ENCODE data around the gene NEU2.

The NEU2 gene

DNA sequence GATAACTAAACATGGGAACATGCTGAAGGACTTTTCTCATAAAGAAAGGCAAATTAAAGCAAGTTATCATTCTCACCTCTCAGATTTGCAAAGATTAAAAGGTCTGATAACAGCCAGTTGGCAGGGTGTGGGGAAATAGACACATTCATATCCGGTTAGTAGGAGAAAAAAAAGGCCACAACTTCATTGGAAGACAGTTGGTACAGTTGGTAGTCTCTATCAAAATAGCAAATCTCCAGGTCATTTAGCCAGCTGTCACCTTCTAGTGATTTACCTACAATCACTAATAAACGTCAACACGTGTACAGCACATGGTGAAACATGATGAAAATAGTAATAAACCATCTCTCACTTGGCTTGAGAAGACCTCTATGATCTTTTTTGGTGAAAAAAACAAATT lies 44.3 kb downstream of the NEU2 start:
- no peak for DNase-seq (ENCODE audit: low read depth)

DNA sequence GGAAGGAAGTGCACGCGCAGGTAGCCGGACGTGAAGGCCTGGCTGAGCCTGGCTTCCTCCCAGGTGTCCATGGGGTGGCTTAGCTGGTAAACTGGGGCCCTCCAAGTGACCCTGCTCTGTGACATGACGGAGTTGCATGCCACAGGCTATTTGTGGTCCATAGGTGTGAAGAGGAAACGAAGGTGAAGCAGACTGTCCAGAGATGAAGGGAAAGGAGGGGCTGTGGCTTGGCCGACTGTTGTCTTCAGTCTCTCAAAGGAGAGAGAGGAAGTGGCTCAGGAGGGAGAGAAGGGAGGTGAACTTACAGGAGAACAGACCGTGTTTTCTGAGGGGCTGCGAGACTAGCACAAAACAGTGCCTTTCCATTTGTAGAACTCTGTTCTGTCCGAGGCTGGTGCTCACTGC lies 47.0 kb downstream of the NEU2 start:
- DNase-seq (ENCODE audit: low read depth): no peak

DNA sequence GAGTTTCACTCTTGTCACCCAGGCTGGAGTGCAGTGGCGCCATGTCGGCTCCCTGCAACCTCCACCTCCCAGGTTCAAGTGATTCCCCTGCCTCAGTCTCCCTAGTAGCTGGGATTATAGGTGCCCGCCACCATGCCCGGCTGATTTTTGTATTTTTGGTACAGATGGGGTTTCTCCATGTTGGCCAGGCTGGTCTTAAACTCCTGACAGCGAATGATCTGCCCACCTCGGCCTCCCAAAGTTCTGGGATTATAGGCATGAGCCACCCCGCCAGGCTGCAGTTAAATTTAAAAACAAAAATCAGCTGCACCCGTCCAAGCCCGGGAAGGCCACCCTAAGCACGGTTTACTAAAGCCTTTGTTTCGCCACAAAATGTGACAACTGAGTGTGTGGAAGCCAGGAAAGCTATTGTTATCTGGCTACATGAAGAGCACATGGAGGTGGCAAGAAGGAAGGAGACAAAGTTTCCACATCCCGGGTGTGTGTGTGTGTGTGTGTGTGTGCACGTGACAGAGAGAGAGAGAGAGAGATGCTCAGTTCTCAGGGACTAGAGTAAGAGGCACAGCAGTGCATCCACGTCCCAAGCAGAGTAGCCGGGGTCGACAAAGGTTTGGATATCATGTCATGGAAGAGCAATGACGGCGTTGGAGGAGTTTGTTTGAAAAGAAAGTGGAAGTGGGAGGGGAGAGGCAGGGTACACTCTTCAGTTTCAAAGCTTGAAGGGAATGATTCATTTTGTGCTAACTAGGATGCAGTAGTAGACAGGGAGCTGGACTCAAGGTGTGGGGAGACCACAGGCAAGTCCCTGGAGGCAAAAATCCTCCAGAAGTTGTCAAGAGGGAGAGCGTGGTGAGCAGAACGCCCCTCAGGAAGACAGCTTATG lies 47.7 kb downstream of the NEU2 start:
- no peak for DNase-seq (ENCODE audit: low read depth)

DNA sequence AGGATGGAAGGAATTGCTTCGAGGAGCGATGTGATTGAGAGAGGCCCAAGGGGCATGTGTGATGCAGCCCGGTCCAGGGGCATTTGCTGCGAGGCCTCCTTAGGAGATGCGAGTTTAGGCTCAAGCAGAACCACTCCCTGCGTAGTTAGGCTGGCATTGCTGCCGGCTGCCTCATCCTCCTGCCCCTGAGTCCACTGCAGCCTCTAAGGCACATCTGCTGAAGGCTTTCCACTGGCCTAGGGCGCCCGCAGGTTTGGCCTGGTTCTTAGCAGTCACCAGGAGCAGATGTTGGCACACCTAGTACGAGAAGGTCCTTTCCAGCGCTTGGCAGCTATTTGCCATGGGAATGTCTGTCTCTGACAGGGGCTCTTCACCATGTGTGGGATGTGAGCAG lies 48.4 kb downstream of the NEU2 start:
- no peak for DNase-seq (ENCODE audit: low read depth)

DNA sequence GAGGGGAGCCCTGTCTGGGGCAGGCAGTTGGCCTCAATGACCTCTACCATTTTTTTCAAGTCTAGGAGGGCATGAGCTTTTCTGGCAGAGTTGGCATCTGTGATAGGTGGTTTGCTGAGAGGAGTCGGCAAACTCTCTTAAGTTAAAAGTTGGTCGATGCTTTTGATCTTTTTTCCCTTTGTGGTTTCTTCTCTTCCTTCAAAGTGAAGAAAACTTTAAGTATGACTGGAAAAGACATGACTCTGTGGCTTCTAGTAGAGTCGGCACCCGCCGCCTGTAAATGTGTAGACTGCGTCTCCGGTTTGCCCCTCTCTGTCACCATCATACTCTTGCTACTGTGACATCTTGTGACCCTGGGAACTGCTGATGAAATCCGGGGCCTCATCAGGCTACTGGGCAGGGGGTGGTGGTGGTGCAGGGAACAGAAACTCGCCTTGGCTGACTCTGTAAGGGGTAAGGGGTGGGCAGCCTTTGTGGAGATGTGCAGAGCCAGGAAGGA lies 48.8 kb downstream of the NEU2 start:
- DNase-seq (ENCODE audit: low read depth): no peak

DNA sequence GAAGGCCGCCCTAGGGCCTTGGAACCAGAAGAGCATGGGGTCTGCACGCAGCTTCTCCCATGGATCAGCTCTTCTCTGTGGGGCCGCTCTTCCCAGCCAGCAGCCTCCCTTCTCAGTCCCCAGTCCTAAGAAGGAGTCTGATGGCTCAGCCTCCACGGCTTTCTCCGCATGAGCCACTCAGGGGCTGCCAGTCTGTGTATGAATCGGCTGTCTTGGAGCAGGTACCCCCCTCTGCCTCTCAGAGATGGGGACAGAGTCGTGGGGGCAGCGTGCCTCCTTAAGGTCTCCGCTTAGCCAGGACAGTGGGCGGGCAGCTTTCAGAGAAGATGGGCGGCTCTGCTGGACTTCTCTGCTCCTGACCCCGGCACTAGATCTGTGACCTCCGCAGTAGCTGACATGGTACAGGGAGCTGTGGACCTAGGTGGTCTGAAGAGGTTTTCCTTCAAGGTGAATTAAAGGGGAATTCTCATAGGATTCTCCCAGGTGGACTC lies 49.3 kb downstream of the NEU2 start:
- DNase-seq (ENCODE audit: low read depth): no peak

DNA sequence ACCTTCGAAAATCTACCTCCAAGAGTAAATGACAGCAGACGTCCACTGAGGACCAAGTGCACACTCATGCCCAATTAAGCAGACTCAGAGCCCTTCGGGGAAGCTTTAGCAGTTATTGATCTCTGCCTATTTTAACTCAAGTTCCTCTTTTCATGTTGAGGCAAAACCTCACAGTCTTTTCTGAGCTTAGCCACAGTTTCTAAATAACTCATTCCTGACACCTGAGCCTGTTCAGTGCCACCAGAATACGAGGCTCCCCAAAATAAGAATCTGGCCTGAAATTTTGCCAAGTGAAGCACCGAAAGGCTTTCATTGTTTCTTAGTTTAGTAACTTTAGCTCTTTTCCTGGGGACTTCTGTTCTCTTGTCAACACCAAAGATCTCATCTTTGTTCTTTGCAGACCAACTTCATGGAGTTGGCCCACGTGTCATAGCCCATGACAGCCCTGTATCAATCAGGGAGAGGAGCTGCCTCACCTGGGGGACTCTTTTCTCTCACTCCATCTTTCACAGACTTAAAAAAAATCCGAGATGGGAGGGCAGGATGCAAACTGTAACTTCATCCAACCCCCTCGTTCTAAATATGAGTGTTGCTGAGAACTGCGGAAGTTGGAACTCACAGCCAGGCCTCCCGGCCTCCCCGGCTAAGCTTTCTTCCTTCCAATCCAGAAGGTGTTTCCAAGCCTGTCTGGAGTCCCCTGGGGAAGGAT lies 49.9 kb downstream of the NEU2 start:
- DNase-seq (ENCODE audit: low read depth): no peak

DNA sequence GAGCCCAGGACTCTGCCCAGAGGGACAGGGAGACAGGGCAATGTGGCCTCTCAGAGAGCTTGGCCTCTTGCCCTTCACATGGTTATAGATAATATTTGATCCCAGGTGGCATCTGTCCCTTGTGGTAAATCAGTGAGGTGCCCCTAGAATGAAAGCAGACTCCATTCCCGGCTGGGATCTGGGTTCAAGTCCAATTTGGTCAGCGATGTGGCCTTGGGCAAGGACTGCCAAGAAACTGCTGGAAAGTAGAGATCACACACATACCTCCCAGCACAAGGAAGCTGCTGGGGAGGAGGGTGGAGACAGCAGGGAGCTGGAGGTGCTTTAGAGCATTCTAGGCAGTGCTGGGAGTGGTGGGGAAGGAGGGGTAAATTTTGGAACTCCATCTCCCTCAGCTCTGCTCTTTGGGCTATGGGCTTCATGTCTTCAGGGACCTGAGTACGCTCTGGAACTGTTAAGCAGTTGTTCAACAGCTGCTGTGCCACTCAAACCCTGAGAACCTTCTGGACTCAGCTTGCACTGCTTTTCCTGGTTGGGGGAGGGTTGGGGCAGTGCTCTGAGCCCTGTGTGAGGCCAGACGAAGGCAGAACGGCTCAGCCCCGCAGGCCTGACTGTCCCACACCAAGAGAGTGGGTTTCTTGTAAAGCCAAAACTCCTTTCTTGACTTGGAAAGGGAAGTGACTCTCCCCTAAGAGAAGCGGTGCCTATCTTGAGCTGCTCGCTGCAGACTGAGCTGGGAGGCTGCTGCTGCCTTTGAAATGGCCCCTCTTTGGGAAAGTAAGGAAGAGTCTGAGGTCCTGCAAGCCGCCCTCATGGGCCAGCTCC lies 50.7 kb downstream of the NEU2 start:
- no peak for DNase-seq (ENCODE audit: low read depth)

DNA sequence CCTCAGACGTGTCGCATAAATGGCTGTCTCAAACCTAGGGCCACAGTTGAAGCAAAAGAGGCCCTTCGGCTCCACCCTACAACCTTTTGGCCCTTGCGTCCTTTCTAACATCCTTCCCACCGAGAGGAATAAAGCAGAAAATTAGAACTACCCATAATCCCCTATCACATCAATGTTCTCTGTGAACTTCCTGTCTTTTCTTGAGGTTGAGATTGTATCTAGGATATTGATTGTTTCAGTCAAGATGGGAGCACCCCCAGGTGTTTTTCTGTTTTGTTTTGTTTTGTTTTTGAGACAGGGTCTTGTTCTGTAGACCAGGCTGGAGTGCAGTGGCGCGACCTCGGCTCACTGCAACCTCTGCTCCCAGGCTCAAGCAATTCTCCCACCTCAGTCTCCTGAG lies 51.3 kb downstream of the NEU2 start:
- no peak for DNase-seq (ENCODE audit: low read depth)

DNA sequence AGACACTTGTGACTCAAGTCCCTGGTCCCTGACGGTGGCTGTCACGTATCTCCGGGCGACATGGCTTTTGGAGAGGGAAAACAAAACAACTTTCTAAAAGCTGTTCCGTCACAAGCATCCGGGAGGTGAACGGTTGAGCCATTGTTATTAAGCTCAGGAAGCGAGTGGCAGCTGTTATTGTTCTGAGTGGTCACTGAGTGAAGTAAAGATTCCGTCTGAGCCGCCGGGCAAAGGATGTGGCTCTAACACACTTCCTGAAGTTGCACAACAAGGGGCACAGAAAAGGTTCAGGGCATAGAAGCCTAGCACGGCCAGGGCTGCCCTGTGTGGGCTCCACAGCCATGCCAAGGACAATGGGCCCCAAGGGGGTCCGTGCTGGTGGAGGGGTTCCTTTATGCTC lies 52.0 kb downstream of the NEU2 start:
- no peak for DNase-seq (ENCODE audit: low read depth)

All from GM04503 (cell line).